Measurements from ENCODE around the gene KCNQ4. TPM values are rescaled to one million over a fixed set of nuclear protein-coding genes. Genes with fewer than 3 reads are reported as not detected.

KCNQ4 gene
- total and polyA plus RNA-seq, 2 experiments from 2014 or later: 1.3 to 3.0 TPM

DNA sequence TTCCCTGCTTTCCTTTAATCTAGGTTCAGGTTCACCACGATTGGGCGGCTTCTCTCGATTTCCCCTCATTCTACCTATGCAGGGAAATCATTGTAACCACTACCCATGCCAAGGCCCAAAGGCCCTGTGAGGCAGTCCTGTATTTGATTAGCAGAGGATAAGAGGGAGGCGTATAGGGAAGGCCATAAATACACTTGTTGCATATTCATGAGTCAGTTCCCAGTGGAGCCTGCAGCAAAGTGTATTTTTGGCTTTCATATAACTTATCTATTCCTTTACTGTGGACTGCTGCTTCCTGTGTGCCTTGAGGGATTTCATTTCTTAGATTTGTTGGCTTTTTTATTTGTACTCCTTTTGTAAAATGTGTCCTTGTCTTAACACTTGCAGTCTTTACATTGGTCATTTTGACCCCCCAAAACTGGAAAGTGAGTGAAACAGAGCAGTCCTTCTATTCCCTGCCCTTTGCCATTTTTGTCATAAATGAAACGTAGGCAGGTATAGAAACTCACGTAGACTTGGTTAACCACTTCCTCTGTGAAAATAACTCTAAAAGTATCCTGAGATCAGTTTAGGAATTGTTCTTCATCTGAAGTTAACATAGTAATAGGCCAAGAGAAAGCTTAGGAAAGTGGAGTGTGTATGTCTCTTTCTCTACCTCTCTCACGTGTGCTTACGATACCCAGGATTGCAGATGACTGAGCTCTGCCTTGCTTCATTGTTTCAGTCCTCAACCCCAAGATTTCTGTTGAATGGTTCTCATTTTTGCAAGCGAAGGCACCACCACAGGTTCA, 19.6 kb upstream of the KCNQ4 start:
- DNase-seq (ENCODE audit: low spot score) (no peak), ATAC-seq (no peak)
- no peaks in the 10 kb centered on the region for H3K27me3 ChIP-seq (ENCODE audit: insufficient read depth)
- H3K36me3 Mint-ChIP-seq (ENCODE audit: low read depth): peaks cover 82% of the 10 kb centered on the region
- no peak overlapping the region for H3K27ac Mint-ChIP-seq
- H3K4me3 ChIP-seq: no peak overlapping the region
- peaks cover 14% of the 10 kb centered on the region for H3K36me3 ChIP-seq (ENCODE audit: insufficient read depth)
- H3K9me3 Mint-ChIP-seq: no peaks in the 10 kb centered on the region
- no peak overlapping the region for H3K4me3 Mint-ChIP-seq
- no peaks in the 10 kb centered on the region for H3F3A ChIP-seq (replicated peaks; ENCODE audit: low read depth)
- TF ChIP-seq, protein P1, sequence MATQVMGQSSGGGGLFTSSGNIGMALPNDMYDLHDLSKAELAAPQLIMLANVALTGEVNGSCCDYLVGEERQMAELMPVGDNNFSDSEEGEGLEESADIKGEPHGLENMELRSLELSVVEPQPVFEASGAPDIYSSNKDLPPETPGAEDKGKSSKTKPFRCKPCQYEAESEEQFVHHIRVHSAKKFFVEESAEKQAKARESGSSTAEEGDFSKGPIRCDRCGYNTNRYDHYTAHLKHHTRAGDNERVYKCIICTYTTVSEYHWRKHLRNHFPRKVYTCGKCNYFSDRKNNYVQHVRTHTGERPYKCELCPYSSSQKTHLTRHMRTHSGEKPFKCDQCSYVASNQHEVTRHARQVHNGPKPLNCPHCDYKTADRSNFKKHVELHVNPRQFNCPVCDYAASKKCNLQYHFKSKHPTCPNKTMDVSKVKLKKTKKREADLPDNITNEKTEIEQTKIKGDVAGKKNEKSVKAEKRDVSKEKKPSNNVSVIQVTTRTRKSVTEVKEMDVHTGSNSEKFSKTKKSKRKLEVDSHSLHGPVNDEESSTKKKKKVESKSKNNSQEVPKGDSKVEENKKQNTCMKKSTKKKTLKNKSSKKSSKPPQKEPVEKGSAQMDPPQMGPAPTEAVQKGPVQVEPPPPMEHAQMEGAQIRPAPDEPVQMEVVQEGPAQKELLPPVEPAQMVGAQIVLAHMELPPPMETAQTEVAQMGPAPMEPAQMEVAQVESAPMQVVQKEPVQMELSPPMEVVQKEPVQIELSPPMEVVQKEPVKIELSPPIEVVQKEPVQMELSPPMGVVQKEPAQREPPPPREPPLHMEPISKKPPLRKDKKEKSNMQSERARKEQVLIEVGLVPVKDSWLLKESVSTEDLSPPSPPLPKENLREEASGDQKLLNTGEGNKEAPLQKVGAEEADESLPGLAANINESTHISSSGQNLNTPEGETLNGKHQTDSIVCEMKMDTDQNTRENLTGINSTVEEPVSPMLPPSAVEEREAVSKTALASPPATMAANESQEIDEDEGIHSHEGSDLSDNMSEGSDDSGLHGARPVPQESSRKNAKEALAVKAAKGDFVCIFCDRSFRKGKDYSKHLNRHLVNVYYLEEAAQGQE (IDR thresholded peaks at IDR 0.05; ENCODE audit: unreplicated experiment): no peak
- H3K4me2 ChIP-seq: no peak overlapping the region
- no peaks in the 10 kb centered on the region for H3K4me1 ChIP-seq (ENCODE audit: insufficient read depth)
- no peak overlapping the region for H2AFZ ChIP-seq
- peaks cover 2% of the 10 kb centered on the region for H3K27me3 Mint-ChIP-seq (ENCODE audit: insufficient read depth, low read depth, poor library complexity)
- H3K79me2 ChIP-seq (replicated peaks; ENCODE audit: insufficient read depth): no peaks in the 10 kb centered on the region
- no peak overlapping the region for H3K27ac ChIP-seq (ENCODE audit: low read depth)
- H3K9me2 ChIP-seq (ENCODE audit: insufficient read depth): no peaks in the 10 kb centered on the region
- H4K20me1 ChIP-seq (replicated peaks; ENCODE audit: insufficient read depth): peaks cover 8% of the 10 kb centered on the region; the same call in 1 of the 2 replicates
- H3K4me1 Mint-ChIP-seq: no peaks in the 10 kb centered on the region

DNA sequence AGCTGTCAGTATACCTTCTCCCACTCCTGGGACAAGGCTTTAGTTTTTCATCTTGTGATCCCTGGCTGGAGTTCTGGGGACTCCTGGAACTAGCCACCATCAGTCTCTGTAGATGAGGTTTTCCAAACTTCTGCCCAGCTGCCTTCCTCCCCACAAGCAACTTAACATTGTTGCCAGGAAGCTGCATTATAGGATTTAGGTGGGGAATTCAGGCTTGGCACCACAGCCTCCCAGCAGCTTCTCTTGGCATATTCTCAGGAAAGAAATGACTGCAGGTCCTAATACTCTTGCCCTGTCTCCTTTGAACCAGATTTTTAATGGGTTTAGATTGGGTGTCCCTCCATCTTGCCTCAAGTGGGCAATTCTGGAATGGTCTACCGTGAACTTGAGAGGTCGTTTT, 18.6 kb upstream of the KCNQ4 start:
- Mint-ChIP-seq H3K27me3 (ENCODE audit: insufficient read depth, low read depth, poor library complexity) (peaks cover 3% of the 10 kb centered on the region), H3K4me1 (peaks cover 8% of the 10 kb centered on the region), H3K27ac (no peak overlapping the region), H3K36me3 (ENCODE audit: low read depth) (peaks cover 83% of the 10 kb centered on the region), H3K9me3 (no peaks in the 10 kb centered on the region), H3K4me3 (no peak overlapping the region)
- no peaks in the 10 kb centered on the region for H3K79me2 ChIP-seq (replicated peaks; ENCODE audit: insufficient read depth)
- peaks cover 3% of the 10 kb centered on the region; the same call in 1 of the 2 replicates for H4K20me1 ChIP-seq (replicated peaks; ENCODE audit: insufficient read depth)
- no peaks in the 10 kb centered on the region for H3K27me3 ChIP-seq (ENCODE audit: insufficient read depth)
- no peak for DNase-seq (ENCODE audit: low spot score)
- no peak overlapping the region for H3K27ac ChIP-seq (ENCODE audit: low read depth)
- ATAC-seq: no peak
- no peaks in the 10 kb centered on the region for H3K4me1 ChIP-seq (ENCODE audit: insufficient read depth)
- no peaks in the 10 kb centered on the region for H3F3A ChIP-seq (replicated peaks; ENCODE audit: low read depth)
- peaks cover 8% of the 10 kb centered on the region for H3K36me3 ChIP-seq (ENCODE audit: insufficient read depth)
- H3K4me3 ChIP-seq: no peak overlapping the region
- no peak overlapping the region for H2AFZ ChIP-seq
- no peak overlapping the region for H3K4me2 ChIP-seq
- H3K9me2 ChIP-seq (ENCODE audit: insufficient read depth): no peaks in the 10 kb centered on the region
- TF ChIP-seq, protein P1 (IDR thresholded peaks at IDR 0.05; ENCODE audit: unreplicated experiment): no peak
- no peak for TF ChIP-seq STAT1 (IDR thresholded peaks at IDR 0.05; ENCODE audit: unreplicated experiment)
- no peak for TF ChIP-seq CREB1 (CRISPR knock-in tag; IDR thresholded peaks at IDR 0.05; ENCODE audit: low read depth)
- no peak for TF ChIP-seq NANOG (IDR thresholded peaks at IDR 0.05; ENCODE audit: borderline replicate concordance)
- no peak for TF ChIP-seq ZNF331 (CRISPR knock-in tag; IDR thresholded peaks at IDR 0.05; ENCODE audit: low read depth)
- no peak for TF ChIP-seq JUNB (IDR thresholded peaks at IDR 0.05; ENCODE audit: unreplicated experiment)
- TF ChIP-seq ZNF114 (CRISPR knock-in tag; IDR thresholded peaks at IDR 0.05): no peak
- no peak for TF ChIP-seq EZH2 (IDR thresholded peaks at IDR 0.05; ENCODE audit: low read depth, unreplicated experiment)
- no peak for TF ChIP-seq EZH2phosphoT487 (IDR thresholded peaks at IDR 0.05; ENCODE audit: unreplicated experiment)

Measured in GM23338 (cell line).